H1 (cell line): ENCODE results near the gene NKD2.

Experiments used
- ASH2L ChIP-seq: fragments of 200-600, 300-600 bp; sonication (generic); IDR thresholded peaks from one replicate; pipeline ENCODE4 v1.7.1; 2017; ENCODE audit warnings: low read length
- CEBPB ChIP-seq: IDR thresholded peaks from 2 replicates; pipeline ENCODE4 v1.6.1; 2012; ENCODE audit warnings: low read depth, low read length
- CTCF ChIP-seq, 3 experiments: IDR thresholded peaks; 1 replicate in 2 of 3; 2 replicates in 1 of 3; pipeline versions ENCODE4 v1.5.1 to v1.6.1; 2011; ENCODE audit warnings: low read length in 3 of 3, mild to moderate bottlenecking in 3 of 3, inconsistent platforms in 2 of 3, low read depth in 1 of 3, moderate library complexity in 1 of 3; ENCODE audit not compliant: insufficient read depth in 1 of 3; ENCODE audit errors: control extremely low read depth in 1 of 3
- EP300 ChIP-seq, 2 experiments: IDR thresholded peaks; 1 replicate in 1 of 2; 2 replicates in 1 of 2; pipeline ENCODE4 v1.6.1; 2011 to 2012; ENCODE audit warnings: low read depth in 2 of 2, low read length in 2 of 2, mild to moderate bottlenecking in 2 of 2, borderline replicate concordance in 1 of 2, inconsistent platforms in 1 of 2, moderate library complexity in 1 of 2
- EZH2 ChIP-seq: fragments of 200-600 bp; sonication (generic); IDR thresholded peaks from 2 replicates; pipeline ENCODE4 v1.7.1; 2012; ENCODE audit warnings: low read depth, mild to moderate bottlenecking, moderate library complexity, low read length, inconsistent platforms; ENCODE audit not compliant: severe bottlenecking
- GABPA ChIP-seq: IDR thresholded peaks from 2 replicates; pipeline ENCODE4 v1.6.1; 2011; ENCODE audit warnings: mild to moderate bottlenecking, low read length, moderate library complexity, borderline replicate concordance; ENCODE audit not compliant: insufficient read depth
- GTF2F1 ChIP-seq: IDR thresholded peaks from 2 replicates; pipeline ENCODE4 v1.6.1; 2012; ENCODE audit warnings: low read depth, low read length, improper control_type of control experiment, borderline replicate concordance
- HDAC2 ChIP-seq, 2 experiments: fragments of 300-600 bp in 1 of 2; sonication (generic) in 1 of 2; IDR thresholded peaks; 2 replicates each; pipeline ENCODE4 v1.6.1; 2011 to 2012; ENCODE audit warnings: low read depth in 2 of 2, low read length in 2 of 2, mild to moderate bottlenecking in 2 of 2, moderate library complexity in 2 of 2, borderline replicate concordance in 1 of 2, inconsistent platforms in 1 of 2
- POLR2A ChIP-seq, 2 experiments: IDR thresholded peaks; 1 replicate in 1 of 2; 2 replicates in 1 of 2; pipeline ENCODE4 v1.6.1; 2011; ENCODE audit warnings: low read depth in 2 of 2, low read length in 2 of 2, mild to moderate bottlenecking in 2 of 2; ENCODE audit errors: control extremely low read depth in 1 of 2
- POLR2AphosphoS5 ChIP-seq: IDR thresholded peaks from 2 replicates; pipeline ENCODE4 v1.6.1; 2011; ENCODE audit warnings: low read depth, low read length
- RXRA ChIP-seq: IDR thresholded peaks from 2 replicates; pipeline ENCODE4 v1.6.1; 2011; ENCODE audit warnings: low read depth, mild to moderate bottlenecking, low read length, moderate library complexity; ENCODE audit not compliant: insufficient read depth
- SP1 ChIP-seq: IDR thresholded peaks from 2 replicates; pipeline ENCODE4 v1.6.1; 2011; ENCODE audit warnings: low read depth, low read length
- TAF1 ChIP-seq: IDR thresholded peaks from 2 replicates; pipeline ENCODE4 v1.6.1; 2011; ENCODE audit warnings: mild to moderate bottlenecking, low read depth, low read length

- no peak for TF ChIP-seq TAF1
- TF ChIP-seq CTCF (IDR thresholded peaks at IDR 0.05; ENCODE audit: control extremely low read depth in 1 of 3, insufficient read depth in 1 of 3, low read depth in 1 of 3, low read length in 3 of 3) = no peak
- TF ChIP-seq POLR2AphosphoS5 = no peak
- no peak for TF ChIP-seq EP300 (IDR thresholded peaks at IDR 0.05; ENCODE audit: borderline replicate concordance in 1 of 2, low read depth in 2 of 2, low read length in 2 of 2)
- no peak for TF ChIP-seq SP1
- TF ChIP-seq RXRA = no peak
- TF ChIP-seq HDAC2 (IDR thresholded peaks at IDR 0.05; ENCODE audit: borderline replicate concordance in 1 of 2, low read depth in 2 of 2, low read length in 2 of 2) = no peak
- TF ChIP-seq CEBPB = no peak
- TF ChIP-seq POLR2A (IDR thresholded peaks at IDR 0.05; ENCODE audit: control extremely low read depth in 1 of 2, low read depth in 2 of 2, low read length in 2 of 2) = no peak
- no peak for TF ChIP-seq EZH2
- TF ChIP-seq ASH2L = no peak
- no peak for TF ChIP-seq GABPA
- TF ChIP-seq GTF2F1 = no peak
Observed at GRCh38 chr5:1001406-1002270, 7.0 kb upstream of the NKD2 start.
